ENCODE measurements around the gene TJP3.

The TJP3 gene

DNA sequence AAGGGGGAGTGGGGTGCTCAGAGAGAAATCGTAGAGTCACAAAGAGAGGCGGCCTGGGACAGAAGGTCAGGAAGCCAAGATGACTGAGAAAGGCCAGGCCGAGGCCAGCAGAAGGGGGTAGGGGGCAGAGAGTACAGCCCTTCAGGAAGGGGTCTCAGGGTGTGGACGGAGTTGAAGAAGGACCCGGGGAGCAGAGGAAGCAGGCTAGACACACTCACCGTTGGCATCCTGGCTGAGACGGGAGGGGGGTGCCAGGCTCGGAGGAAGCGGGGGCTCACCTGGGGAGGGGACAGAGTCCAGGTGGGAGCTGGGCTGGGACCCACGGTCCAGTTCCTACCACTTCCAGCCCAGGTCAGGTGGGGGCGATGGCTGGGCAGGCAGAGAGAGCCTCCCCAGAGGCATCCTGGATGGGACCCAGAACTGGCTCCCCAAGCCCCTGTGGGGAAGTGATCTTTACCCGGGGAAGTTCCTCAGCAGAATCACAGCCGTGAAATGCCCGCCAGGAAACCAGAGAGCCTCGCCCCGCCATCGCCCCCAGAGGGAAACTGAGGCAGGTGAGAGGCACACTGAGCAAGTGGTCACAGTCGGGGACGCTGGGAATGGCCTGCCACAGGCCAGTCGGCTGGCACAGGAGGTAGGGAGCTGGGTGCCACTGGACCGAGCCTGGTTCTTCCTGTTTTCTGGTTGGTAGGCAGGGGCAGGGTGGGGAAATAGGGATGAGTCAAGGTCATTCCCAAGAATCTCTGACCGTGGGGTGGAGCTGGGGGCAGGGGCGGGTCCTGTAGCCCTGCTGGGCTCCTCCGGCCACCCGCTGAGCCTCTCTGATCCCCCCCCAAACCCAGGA is 76.6 kb downstream of the TJP3 start:
- DNase-seq (ENCODE audit: low read depth): no peak
- in situ Hi-C loops (cut with HindIII; ENCODE audit: low sequenced_read_pairs): no loop called here
- no peak overlapping the region for H3K4me3 ChIP-seq (ENCODE audit: low read depth, low read length)
- TF ChIP-seq, protein P1, sequence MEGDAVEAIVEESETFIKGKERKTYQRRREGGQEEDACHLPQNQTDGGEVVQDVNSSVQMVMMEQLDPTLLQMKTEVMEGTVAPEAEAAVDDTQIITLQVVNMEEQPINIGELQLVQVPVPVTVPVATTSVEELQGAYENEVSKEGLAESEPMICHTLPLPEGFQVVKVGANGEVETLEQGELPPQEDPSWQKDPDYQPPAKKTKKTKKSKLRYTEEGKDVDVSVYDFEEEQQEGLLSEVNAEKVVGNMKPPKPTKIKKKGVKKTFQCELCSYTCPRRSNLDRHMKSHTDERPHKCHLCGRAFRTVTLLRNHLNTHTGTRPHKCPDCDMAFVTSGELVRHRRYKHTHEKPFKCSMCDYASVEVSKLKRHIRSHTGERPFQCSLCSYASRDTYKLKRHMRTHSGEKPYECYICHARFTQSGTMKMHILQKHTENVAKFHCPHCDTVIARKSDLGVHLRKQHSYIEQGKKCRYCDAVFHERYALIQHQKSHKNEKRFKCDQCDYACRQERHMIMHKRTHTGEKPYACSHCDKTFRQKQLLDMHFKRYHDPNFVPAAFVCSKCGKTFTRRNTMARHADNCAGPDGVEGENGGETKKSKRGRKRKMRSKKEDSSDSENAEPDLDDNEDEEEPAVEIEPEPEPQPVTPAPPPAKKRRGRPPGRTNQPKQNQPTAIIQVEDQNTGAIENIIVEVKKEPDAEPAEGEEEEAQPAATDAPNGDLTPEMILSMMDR (IDR thresholded peaks at IDR 0.05; ENCODE audit: low read depth, low read length, missing control alignments): no peak

DNA sequence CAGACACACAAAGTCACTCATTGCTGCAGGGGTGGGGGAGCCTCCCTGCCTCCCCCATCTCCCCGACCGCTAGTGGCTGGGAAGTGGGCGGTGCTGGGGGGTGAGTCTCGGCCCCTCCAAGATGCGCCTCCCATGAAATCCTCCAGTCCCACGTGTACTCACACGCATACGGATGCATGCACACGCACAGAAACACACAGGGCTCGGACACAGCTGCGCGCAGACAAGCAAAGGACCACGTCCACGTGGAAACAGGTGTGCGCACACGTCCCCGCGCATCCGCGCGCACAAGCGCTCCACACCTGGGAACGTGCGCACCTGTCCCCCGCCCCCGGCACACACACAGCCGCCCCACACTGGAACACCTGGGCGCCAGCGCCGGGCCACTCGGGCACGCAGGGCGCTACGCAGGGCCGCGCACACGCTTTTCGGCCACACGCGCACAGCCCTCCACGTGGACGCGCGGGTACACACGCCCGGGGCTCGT is 77.3 kb downstream of the TJP3 start:
- no peak for DNase-seq (ENCODE audit: low read depth)
- H3K4me3 ChIP-seq (ENCODE audit: low read depth, low read length): no peak overlapping the region
- TF ChIP-seq, protein P1 (IDR thresholded peaks at IDR 0.05; ENCODE audit: low read depth, low read length, missing control alignments): no peak
- in situ Hi-C loops (cut with HindIII; ENCODE audit: low sequenced_read_pairs): no loop called here

DNA sequence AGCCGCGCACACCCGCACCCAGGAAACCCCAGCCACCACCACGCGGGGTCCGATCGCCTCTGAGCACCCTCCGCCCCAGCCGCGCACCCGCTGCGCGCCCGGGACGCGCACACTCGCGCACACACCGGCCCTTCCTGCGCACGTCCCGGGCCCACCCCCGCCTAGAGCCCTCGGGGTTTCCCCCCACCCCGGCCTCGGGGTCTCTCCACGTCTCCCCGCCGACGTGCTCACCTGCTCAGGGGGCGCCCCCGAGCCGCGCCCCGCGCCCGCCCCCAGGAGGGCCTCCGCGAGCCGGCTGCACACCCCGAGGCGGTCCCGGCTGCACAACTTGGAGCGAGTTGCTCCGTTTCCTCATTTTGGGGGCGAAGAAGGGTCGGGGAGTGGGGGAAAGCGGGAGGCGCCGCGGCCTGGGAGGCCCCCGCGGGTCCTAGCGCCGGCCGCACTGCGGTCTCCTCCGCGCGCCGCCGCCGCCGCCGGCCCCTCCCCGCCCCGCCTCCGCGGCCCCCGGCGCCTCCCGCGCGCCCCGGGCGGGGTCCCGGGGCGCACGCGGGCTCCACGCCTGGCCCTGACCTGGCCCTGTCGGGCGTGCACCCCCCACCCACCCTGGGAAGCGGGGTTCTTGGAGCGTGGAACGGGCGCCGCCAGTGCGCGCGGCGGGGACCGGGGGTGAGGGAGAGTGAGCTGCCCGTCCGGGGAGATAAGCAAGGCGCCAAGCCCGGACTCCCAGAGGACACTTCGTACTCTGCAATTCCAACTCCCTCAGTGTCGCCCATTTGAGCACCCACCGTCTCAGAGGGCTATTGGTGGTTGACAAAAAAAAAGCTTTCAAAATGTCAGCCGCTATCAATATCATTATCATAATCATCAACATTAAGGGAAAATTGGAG is 78.0 kb downstream of the TJP3 start, which contains the start of gene MATK:
Gene MATK, minus strand, starts transcription at position 444 of the 887 bp plus-strand sequence. CDS start 1,246 bp downstream, outside the sequence.
- TF ChIP-seq, protein P1 (IDR thresholded peaks at IDR 0.05; ENCODE audit: low read depth, low read length, missing control alignments): no peak
- H3K4me3 ChIP-seq (ENCODE audit: low read depth, low read length): no peak within 1 kb of the TSS
- no peak for DNase-seq (ENCODE audit: low read depth)
- in situ Hi-C loops (cut with HindIII; ENCODE audit: low sequenced_read_pairs): no loop called here

DNA sequence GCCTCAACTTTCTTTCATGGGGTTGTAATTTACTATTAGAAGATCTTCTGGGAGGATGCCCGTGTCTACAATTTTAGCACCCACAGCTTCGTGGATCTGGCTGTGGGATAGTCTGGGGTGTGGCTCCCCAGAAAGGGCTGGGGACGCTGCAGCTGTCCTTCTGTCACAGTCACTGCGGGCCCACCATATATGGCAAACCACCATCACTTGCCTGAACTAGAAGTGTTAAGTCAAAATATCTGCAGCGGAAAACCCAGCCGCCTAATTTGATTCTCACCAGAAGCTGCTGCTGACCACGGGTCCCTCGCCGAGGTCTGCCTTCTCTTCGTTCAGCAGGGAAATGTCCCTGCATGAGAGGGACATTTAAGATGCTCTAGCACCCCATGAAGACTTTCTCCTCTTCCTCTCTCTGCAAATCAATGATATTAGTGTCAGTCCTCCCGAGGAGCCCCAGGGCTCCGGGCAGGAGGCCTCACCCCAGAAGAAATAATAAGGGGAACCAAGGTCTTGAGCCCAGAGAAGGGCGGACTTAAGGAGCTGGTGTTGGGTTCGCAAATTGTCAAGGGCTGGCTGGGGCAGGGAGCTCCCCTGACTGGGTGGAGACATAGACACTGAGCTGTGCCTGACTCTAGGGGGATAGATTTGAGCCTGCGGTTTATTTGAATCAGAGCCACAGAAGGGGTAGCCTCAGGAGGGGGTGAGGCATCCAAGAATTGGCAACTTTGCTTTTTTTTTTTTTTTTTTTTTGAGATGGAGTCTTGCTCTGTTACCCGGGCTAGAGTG is 81.0 kb downstream of the TJP3 start:
- DNase-seq (ENCODE audit: low read depth): no peak
- TF ChIP-seq, protein P1 (IDR thresholded peaks at IDR 0.05; ENCODE audit: low read depth, low read length, missing control alignments): no peak
- in situ Hi-C loops (cut with HindIII; ENCODE audit: low sequenced_read_pairs): no loop called here
- H3K4me3 ChIP-seq (ENCODE audit: low read depth, low read length): no peak overlapping the region

DNA sequence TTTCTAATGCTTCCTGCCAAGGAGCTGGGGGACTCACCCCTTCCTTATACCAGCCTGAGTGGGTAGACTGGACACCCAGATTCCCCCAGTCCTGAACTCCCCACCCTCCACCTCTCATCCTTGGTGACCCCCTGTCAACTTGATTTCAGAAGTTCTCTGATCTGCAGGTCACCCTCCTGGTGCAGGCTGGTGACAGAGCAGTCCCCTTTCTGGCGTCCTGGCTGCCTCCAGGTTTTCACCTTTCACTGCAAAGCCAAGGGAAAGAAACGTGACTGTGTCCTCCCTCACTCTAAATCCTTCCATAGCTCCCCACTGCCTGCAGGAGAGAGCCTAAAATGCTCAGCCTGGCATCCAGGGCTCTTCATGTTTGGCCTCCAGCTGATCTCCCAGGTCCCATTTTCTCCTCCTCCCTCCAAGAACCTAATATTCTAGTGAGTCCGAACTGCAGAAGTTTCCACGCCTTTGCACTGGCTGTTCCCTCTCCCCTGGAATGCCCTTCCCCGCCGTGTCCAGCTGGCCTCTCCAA is 82.1 kb downstream of the TJP3 start:
- no peak overlapping the region for H3K4me3 ChIP-seq (ENCODE audit: low read depth, low read length)
- in situ Hi-C loops (cut with HindIII; ENCODE audit: low sequenced_read_pairs): no loop called here
- TF ChIP-seq, protein P1 (IDR thresholded peaks at IDR 0.05; ENCODE audit: low read depth, low read length, missing control alignments): no peak
- no peak for DNase-seq (ENCODE audit: low read depth)

Measured in astrocyte of the cerebellum (primary cell).